GM18907 (cell line): Measurements from ENCODE around the gene PPP3CB.
A peak's percentile ranks its signal among the peaks of the same experiment; 100 is the strongest.
"Not testable (repeated sequence)": the region's sequence is repeated elsewhere in the genome, so short reads cannot be mapped to it uniquely, and the experiment has no call there.

ENCODE experiments used
- ATAC-seq: cut with Tn5 transposase; IDR thresholded peaks from one replicate; pipeline ENCODE4 v1.9.1; 2021; ENCODE audit warnings: mild to moderate bottlenecking, moderate library complexity; ENCODE audit not compliant: unreplicated experiment

The PPP3CB gene

DNA sequence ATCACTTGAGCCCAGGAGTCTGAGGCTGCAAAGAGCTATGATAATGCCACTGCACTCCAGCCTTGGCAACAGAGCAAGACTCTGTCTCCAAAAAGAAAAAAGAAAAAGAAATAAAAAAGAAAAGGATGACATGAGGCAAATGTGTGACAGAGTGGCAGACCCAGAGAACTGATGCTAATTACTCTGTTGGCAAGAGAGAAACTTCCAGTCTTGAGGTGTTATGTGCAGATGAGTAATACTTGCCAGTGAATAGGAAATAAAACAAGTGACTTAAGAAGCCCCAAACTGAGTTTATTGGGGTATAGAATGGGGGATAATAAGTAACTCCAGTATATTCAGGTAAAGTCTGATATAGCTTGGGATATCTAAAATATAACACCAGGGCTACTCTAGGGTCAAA, 72.5 kb downstream of the PPP3CB start:
- no peak for ATAC-seq

DNA sequence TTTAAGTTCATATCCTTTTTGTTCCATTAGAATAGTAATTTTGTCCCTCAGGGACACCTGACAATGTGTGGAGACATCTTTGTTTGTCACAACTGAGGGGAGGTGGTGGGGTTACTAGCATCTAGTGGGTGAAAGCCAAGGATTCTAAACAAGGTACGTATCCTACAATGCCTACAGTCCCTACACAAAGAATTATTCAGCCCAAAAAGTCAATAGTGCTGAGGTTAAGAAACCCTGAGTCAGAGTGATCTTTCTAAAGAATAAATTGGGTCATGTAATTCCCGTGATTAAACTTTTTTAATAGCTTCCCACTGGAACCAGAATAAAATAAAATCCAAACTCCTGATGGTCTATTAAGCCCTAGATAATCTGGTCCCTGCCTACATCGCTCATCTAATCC, 79.3 kb downstream of the PPP3CB start:
- no peak for ATAC-seq

DNA sequence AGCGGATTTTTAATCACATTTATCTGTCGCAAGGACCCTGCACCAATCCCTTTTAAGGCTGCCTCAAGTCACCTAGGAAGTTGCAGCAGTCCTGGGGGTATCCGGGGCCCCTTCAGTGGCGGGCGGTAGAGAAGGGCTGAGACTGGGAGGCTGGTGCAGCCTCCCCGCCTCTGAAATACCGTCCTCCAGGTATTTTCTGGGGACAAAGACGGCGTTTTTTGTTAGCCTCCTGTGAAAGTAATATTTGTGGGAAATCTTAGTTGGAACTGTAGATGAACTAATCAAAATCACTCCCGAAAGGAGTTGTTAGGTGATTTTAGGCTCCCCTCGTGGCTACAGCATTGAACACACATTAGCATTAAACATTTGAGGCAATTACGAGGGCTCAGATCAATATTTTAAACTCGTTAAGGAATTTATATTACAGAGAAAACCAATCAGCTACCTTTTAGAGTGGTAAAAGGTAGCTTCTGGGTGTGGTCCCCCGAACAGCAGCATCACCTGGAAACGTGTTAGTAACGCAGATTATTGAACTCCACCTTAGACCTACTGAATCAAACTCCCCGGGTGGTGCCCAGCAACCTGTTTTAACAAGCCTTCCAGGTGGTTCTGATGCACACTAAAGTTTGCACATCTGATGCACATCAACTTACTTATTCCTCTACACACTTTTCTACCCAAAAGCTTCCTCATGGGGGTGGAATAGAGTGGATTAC, 81.4 kb downstream of the PPP3CB start:
- ATAC-seq: peak; percentile 35

DNA sequence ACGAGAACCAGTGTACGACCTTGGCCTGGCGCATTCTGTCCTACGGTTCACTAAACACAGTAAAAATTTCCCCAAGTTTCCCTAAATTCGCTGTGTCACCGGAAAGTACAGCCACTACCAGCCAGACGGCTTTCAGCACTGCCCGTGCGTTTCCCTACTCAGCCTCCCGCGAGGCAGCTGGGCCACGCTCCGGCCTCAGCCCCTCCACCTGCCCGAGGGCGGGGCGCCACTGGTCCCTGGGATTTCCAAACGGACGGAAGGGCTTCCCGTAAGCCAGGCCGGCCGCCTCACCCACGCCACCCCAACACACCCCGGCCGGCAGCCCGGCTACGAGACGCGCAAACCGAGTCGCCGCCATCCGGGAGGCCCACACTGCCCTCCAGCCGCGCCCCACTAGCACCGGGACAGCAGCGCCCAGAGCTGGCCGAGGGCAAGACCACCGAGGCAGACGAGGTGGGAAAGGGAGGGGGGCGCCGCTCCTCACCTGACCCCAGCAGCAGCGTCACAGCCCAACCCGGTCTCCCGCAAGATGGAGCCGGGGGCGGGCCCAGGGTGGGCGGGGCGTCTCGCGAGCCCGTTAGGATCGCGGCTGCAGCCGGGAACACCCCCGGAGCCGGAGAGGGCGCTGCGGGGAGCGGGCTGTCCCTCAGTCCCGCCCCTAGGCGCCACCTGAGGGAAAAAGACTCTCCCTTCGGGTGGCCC, 82.1 kb downstream of the PPP3CB start, which contains the start of gene ANXA7:
ANXA7 (minus strand) TSS at position 531 of the 702 bp plus-strand sequence. CDS start 13,202 bp downstream, outside the sequence.
- ATAC-seq: peak; percentile 94

DNA sequence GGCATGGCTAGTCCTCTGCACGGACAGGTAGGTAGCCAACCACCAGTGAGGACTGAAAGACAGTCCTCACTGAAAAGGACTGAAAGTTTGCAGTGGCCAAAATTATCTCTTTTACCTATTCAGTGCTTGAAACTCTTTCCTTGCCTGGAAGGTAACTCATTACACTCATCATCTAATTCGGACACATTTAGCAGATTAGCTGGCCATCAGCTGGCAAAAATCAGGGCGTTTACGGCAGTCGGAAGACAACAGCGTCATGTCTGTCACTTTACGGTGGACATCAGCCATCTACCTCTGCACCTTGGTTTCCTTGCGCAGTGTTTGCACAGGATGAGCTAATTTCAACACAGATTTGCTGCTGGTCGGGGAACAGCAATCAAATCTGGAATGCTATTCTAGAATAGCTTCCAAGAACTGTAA, 82.7 kb downstream of the PPP3CB start:
- ATAC-seq: peak; percentile 39

DNA sequence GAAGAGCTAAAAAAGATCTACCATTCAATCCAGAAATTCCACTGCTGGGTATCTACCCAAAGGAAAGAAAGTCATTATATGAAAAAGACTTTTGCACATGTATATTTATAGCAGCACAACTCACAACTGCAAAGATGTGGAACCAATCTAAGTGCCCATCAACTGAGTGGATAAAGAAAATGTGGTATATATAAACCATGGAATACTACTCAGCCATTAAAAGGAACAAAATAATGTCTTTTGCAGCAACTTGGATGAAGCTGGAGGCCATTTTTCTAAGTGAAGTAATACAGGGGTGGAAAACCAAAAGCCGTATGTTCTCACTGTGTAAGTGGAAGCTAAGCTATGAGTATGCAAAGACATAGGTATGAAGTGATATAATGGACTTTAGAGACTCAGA, 84.9 kb downstream of the PPP3CB start:
- ATAC-seq: no peak

DNA sequence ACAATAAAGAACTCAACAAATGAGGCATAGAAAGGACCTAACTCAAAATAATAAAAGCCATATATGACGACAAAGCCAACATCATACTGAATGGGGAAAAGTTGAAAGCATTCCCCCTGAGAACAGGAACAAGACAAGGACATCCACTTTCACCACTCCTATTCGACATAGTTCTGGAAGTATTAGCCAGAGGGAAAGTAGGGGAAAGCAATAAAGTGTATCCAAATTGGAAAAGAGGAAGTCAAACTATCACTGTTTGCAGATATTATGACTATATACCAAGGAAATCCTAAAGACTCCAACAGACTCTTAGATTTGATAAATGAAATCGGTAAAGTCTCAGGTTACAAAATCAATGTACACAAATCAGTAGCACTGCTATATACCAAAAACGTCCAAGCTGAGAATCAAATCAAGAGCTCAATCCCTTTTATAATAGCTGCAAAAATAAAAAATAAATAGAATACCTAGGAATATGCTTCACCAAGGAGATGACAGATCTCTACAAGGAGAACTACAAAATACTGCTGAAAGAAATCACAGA, 86.8 kb downstream of the PPP3CB start:
- no peak for ATAC-seq

DNA sequence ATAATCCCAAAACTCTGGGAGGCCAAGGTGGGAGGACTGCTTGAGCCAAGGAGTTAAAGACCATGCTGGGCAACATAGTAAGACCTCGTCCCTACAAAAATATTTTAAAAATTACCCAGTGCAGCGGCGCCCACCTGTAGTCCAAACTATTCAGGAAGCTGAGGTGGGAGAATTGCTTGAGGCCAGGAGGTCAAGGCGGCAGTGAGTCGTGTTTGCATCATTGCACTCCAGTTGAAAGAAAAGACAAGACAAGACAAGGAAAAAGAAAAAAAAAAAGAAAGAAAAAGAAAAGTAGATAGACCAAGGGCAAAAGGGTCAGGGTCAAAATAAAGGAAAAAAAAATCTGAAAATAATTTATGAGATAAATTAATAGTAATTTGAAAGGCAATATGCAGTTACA, 87.8 kb downstream of the PPP3CB start:
- no peak for ATAC-seq

DNA sequence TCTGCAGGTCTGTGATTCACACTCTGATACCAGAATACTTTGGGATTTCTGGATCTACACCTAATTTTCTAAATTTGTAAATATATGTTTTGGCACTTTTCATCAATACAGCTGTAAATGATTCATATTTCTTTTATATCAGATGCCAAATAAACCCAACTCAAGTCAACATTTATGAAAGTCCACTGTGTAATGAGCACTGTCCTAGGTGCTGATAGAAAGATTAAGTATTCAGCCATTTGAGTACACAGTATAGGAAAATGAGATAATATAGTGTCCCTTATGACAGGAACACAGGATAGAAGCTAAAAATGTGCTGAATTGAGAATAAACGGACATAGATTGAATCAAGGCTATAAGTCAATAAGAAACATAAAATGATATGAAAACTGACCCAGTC, 88.3 kb downstream of the PPP3CB start:
- no peak for ATAC-seq

DNA sequence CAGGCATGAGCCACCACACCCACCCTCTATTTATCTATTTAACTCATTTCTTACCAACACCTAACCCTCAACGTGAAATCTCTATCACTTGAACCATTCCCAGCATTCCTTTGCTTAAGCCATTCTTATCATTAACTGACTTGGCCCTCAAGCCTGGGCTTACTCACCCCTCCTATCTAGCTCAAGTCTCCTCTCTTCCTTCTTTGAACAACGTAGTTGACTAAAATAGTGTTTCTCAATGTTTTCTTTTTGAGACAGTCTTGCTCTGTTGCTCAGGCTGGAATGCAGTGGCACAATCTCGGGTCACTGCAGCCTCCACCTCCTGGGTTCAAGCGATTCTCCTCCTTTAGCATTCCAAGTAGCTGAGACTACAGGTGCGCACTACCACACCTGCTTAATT, 89.0 kb downstream of the PPP3CB start:
- no peak for ATAC-seq

DNA sequence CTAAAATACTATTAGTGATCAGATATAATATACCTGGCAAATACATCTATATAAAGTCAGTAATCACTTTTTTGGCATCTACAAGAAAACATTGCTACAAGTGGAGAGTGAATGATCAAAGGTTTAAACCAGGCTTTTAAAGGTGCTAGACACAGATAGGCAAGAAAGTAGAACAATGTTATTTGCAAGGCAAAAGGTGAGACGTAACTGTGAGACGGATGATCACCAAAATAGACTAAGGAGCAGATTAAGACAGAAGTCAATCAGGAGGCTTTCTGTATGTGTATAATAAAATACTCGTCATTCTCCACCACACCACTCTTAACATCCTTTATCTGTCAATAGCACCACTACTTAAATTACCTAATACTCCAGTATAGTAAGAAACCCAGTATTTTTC, 90.3 kb downstream of the PPP3CB start:
- ATAC-seq: no peak

DNA sequence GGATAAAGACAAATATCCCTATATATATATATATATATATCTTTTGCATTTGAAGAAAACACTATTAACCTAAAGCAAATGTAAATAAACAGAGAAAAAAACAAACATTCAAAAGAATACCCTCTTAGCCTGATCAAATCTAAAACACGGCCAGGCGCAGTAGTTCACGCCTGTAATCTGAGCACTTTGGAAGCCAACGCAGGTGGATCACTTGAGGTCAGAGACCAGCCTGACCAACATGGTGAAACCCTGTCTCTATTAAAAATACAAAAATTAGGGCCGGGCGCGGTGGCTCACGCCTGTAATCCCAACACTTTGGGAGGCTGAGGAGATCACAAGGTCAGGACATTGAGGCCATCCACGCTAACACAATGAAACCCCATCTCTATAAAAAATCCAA, 91.1 kb downstream of the PPP3CB start:
- no peak for ATAC-seq

DNA sequence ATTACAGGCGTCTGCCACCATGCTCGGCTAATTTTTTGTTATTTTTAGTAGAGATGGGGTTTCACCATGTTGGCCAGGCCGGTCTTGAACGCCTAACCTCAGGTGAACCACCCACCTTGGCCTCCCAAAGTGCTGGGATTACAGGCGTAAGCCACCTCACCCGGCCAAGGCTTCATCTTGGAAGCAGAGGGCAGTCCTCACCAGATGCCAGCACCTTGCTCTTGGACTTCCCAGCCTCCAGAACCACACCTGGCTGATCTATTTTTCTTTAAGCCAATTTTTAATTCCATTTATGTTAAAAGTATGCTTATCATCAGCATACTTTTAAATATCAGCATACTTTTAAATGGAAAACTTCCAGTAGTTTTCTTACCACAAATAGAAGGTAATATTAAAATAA, 94.2 kb downstream of the PPP3CB start:
- ATAC-seq: no peak

DNA sequence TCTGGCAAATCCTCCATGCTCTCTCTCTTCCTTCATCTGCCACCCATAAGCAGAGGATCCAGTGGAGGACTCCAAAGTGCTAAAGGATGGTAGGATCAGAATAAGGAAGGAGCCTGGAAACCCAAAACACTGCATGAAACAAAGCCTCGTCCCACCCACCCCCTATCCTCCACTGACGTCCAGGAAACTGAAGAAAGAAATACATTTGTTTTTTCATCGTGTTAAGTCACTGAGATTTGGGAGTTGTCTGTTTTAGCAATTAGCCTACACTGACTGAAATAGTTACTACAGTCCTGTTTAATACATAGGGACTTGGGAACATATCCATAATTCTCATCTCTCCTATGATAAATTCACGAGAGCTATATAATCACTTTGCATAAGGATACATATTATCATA, 96.8 kb downstream of the PPP3CB start:
- no peak for ATAC-seq

DNA sequence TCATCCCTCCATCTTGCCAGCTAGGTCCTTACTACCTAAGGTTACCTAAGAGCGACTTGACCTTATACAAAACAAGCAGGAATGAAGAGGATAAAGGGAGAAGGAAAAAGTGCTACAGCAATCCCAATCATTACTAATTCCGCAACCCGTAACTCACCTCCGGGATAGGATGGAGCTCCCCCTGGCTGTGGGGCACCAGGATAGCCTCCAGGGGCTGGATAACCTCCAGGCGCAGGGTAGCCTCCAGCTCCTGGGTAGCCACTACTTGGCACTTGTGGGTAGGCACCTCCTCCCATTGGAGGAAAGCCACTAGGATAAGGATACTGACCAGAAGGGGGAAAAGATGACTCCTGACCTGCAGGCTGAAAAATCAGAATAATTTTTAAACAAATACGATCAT, 97.8 kb downstream of the PPP3CB start:
- no peak for ATAC-seq

DNA sequence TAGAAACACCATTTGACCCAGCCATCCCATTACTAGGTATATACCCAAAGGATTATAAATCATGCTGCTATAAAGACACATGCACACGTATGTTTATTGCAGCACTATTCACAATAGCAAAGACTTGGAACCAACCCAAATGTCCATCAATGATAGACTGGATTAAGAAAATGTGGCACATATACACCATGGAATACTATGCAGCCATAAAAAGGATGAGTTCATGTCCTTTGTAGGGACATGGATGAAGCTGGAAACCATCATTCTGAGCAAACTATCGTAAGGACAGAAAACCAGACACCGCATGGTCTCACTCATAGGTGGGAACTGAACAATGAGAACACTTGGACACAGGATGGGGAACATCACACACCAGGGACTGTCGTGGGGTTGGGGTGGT, 101.5 kb downstream of the PPP3CB start:
- ATAC-seq: not testable (repeated sequence)

DNA sequence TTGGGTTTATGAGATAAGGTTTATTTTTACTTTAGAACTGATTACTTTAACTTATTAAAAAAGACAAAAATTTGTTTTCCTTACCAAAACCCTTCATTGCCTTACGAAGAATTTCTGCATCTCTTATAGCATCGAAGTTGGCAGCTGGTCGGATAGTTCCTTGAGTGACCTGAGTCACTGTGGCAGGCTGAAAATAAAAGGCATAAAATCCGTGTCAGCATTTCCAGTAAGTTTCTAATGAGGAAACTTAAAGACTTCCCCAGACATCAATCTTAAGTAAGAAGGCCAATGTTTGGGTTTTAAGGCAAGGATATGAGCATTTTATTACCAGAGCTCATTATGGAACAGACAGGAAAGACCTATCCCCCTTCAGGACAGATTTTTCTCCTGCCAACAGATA, 107.6 kb downstream of the PPP3CB start:
- no peak for ATAC-seq

DNA sequence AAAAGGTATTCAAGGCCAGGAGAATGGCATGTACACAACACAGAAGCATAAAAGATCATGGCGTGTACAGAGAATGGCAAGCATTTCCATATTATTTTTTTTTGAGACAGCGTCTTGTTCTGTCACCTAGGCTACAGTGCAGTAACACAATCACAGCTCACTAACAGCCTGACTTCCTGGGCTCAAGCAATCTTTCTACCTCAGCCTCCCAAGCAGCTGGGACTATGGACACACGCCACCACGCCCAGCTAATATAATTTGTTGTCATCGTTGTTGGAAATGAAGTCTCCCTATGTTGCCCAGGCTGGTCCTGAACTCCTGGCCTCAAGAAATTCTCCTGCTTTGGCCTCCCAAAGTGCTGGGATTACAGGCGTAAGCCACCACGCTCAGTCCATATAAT, 109.2 kb downstream of the PPP3CB start:
- ATAC-seq: no peak
